GM21367 (cell line): Measurements from ENCODE around the gene GAGE12F.
"Not testable (repeated sequence)": the region's sequence is repeated elsewhere in the genome, so short reads cannot be mapped to it uniquely, and the experiment has no call there.

Experiments
- ATAC-seq: cut with Tn5 transposase; IDR thresholded peaks from one replicate; pipeline ENCODE4 v1.9.1; 2021; ENCODE audit not compliant: unreplicated experiment

Gene GAGE12F

GRCh38 chrX:49560542-49560941, at the start of gene GAGE12F:
Gene GAGE12F, plus strand, starts transcription at chrX:49560842. Its CDS starts 1,155 bp downstream, at chrX:49561997.
- not testable (repeated sequence) for ATAC-seq

GRCh38 chrX:49531877-49532276, 28.8 kb upstream of the GAGE12F start, which contains the start of gene GAGE12C:
Gene GAGE12C, plus strand, starts transcription at chrX:49532177. Its CDS starts 1,155 bp downstream, at chrX:49533332.
- not testable (repeated sequence) for ATAC-seq

- not testable (repeated sequence) for ATAC-seq
Measured at GRCh38 chrX:49541433-49541832, 19.2 kb upstream of the GAGE12F start, which contains the start of gene GAGE12D. Gene GAGE12D, plus strand, starts transcription at chrX:49541733. Its CDS starts 1,155 bp downstream, at chrX:49542888.

- ATAC-seq: not testable (repeated sequence)
Measured at GRCh38 chrX:49550989-49551388, 9.7 kb upstream of the GAGE12F start, which contains the start of gene GAGE12E. Gene GAGE12E, plus strand, starts transcription at chrX:49551289. Its CDS starts 1,155 bp downstream, at chrX:49552444.

GRCh38 chrX:49568728-49569127, 8.1 kb downstream of the GAGE12F start:
- ATAC-seq: not testable (repeated sequence)

- ATAC-seq: not testable (repeated sequence)
Measured at GRCh38 chrX:49569152-49569551, 8.5 kb downstream of the GAGE12F start.

- ATAC-seq: not testable (repeated sequence)
Measured at GRCh38 chrX:49570100-49570499, 9.5 kb downstream of the GAGE12F start, which contains the start of gene GAGE12G. Gene GAGE12G, plus strand, starts transcription at chrX:49570400. Its CDS starts 1,155 bp downstream, at chrX:49571555.

GRCh38 chrX:49579649-49580048, 19.0 kb downstream of the GAGE12F start, which contains the start of gene GAGE12H:
Gene GAGE12H, plus strand, starts transcription at chrX:49579949. Its CDS starts 1,155 bp downstream, at chrX:49581104.
- ATAC-seq: not testable (repeated sequence)

GRCh38 chrX:49589196-49589595, 28.6 kb downstream of the GAGE12F start, which contains the start of gene GAGE2A:
Gene GAGE2A, plus strand, starts transcription at chrX:49589496. Its CDS starts 1,155 bp downstream, at chrX:49590651.
- ATAC-seq: not testable (repeated sequence)

GRCh38 chrX:49589769-49590478, 29.3 kb downstream of the GAGE12F start:
- ATAC-seq: not testable (repeated sequence)

- ATAC-seq: not testable (repeated sequence)
Measured at GRCh38 chrX:49590488-49590887, 29.8 kb downstream of the GAGE12F start.

GRCh38 chrX:49598720-49599119, 38.1 kb downstream of the GAGE12F start, which contains the start of gene GAGE1:
Gene GAGE1, plus strand, starts transcription at chrX:49599020. Its CDS starts 1,155 bp downstream, at chrX:49600175.
- ATAC-seq: not testable (repeated sequence)

- no peak for ATAC-seq
Measured at GRCh38 chrX:49610718-49611310, 50.2 kb downstream of the GAGE12F start.
